DOHH2 (cell line): ENCODE results near the gene PCDHB10.
"Not testable (repeated sequence)": the region's sequence is repeated elsewhere in the genome, so short reads cannot be mapped to it uniquely, and the experiment has no call there.

Source experiments
- CTCF ChIP-seq: fragments of 200-600 bp; sonication (generic); IDR thresholded peaks from one replicate; pipeline ENCODE4 v1.5.1; 2014; ENCODE audit warnings: antibody characterized with exemption, mild to moderate bottlenecking, low read depth, low read length; ENCODE audit not compliant: poor library complexity, severe bottlenecking
- EZH2phosphoT487 ChIP-seq: fragments of 200-600 bp; sonication (generic); IDR thresholded peaks from 2 replicates; pipeline ENCODE4 v1.6.1; 2017; ENCODE audit warnings: borderline replicate concordance, mild to moderate bottlenecking, antibody characterized with exemption, low read length, moderate library complexity, mixed read lengths

GRCh38 chr5:141235922-141236321, 43.8 kb downstream of the PCDHB10 start:
- not testable (repeated sequence) for TF ChIP-seq EZH2phosphoT487, CTCF
